Uterus (tissue), 2 donors: ENCODE measurements around the gene PSME3IP1.

ENCODE experiments used
- POLR2A ChIP-seq, 2 donors: fragments of 450-650 bp; IDR thresholded peaks; one replicate each; pipeline ENCODE4 v1.6.1; 2016; ENCODE audit warnings: antibody characterized with exemption in 2 of 2, mild to moderate bottlenecking in 1 of 2, moderate library complexity in 1 of 2
- TF ChIP-seq, protein P1 (sequence below), 4 experiments: fragments of 200-600 bp in 2 of 4; fragments of 450-650 bp in 2 of 4; sonication (generic) in 2 of 4; IDR thresholded peaks; one replicate each; pipeline ENCODE4 v1.5.1; 2016 to 2019; ENCODE audit warnings: antibody characterized with exemption in 4 of 4, mild to moderate bottlenecking in 2 of 4, moderate library complexity in 1 of 4

DNA sequence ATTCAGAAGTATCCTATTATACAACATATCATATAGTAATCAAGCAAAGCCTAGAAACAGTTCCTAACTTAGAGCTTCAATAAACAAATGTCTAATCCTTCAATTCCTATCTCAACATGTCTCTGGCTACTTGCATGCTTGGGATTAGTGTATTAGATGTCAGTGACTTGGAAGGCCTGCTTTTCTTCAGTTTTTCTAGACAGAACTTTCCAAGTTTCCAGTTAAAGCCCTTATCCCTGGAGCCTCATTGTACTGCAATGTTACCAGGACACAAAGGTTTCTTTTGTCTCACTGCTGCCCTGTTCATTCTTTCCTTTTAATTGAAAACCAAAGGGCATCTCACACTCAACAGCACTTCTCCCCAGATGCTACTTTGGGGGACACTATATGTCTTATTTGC, 16.5 kb downstream of the PSME3IP1 start:
- TF ChIP-seq, protein P1, sequence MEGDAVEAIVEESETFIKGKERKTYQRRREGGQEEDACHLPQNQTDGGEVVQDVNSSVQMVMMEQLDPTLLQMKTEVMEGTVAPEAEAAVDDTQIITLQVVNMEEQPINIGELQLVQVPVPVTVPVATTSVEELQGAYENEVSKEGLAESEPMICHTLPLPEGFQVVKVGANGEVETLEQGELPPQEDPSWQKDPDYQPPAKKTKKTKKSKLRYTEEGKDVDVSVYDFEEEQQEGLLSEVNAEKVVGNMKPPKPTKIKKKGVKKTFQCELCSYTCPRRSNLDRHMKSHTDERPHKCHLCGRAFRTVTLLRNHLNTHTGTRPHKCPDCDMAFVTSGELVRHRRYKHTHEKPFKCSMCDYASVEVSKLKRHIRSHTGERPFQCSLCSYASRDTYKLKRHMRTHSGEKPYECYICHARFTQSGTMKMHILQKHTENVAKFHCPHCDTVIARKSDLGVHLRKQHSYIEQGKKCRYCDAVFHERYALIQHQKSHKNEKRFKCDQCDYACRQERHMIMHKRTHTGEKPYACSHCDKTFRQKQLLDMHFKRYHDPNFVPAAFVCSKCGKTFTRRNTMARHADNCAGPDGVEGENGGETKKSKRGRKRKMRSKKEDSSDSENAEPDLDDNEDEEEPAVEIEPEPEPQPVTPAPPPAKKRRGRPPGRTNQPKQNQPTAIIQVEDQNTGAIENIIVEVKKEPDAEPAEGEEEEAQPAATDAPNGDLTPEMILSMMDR (IDR thresholded peaks at IDR 0.05), result no peak
- TF ChIP-seq POLR2A (IDR thresholded peaks at IDR 0.05), result no peak
